Loucy (cell line): ENCODE results near the gene TMEM54.

Experiments used
- CTCF ChIP-seq: fragments of 200-600 bp; sonication (generic); conservative IDR thresholded peaks from 2 replicates; pipeline ENCODE4 v1.5.1; 2014; ENCODE audit warnings: mild to moderate bottlenecking, antibody characterized with exemption, low read length
- EZH2phosphoT487 ChIP-seq: fragments of 200-600 bp; IDR thresholded peaks from 2 replicates; pipeline ENCODE4 v1.6.1; 2018; ENCODE audit warnings: antibody characterized with exemption, mild to moderate bottlenecking, moderate library complexity, borderline replicate concordance

GRCh38 chr1:32872192-32872460 lies 29.1 kb downstream of the TMEM54 start:
- TF ChIP-seq CTCF (no peak), EZH2phosphoT487 (no peak)
